ENCODE measurements around the gene IL15.

DNA sequence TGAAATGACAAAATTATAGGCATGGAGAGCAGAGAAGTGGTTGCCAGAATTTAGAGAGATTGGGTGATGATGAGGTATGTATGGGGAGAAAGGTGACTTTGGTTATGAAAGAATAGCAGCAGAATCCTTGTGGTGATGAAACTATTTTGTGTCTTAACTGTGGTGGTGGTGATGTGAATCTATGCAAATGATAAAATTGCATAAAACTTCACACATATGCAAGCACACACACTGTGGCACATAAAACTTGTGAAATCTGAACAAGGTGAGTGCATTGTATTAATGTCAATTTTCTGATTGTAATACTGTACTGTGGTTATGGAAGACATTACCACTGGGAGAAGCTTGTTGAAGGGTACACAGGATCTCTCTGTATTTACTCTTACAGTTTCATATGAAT is 91.0 kb downstream of the IL15 start:
- TF ChIP-seq, protein P1, sequence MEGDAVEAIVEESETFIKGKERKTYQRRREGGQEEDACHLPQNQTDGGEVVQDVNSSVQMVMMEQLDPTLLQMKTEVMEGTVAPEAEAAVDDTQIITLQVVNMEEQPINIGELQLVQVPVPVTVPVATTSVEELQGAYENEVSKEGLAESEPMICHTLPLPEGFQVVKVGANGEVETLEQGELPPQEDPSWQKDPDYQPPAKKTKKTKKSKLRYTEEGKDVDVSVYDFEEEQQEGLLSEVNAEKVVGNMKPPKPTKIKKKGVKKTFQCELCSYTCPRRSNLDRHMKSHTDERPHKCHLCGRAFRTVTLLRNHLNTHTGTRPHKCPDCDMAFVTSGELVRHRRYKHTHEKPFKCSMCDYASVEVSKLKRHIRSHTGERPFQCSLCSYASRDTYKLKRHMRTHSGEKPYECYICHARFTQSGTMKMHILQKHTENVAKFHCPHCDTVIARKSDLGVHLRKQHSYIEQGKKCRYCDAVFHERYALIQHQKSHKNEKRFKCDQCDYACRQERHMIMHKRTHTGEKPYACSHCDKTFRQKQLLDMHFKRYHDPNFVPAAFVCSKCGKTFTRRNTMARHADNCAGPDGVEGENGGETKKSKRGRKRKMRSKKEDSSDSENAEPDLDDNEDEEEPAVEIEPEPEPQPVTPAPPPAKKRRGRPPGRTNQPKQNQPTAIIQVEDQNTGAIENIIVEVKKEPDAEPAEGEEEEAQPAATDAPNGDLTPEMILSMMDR (IDR thresholded peaks at IDR 0.05) = no peak
- TF ChIP-seq POLR2A (IDR thresholded peaks at IDR 0.05) = no peak
